Measurements from ENCODE around the gene PHLDA2.

- no peak for TF ChIP-seq CTCF (IDR thresholded peaks at IDR 0.05; ENCODE audit: low read length)
- no peak for TF ChIP-seq EZH2 (optimal IDR thresholded peaks at IDR 0.05; ENCODE audit: low read depth, low read length)
These were observed 4.2 kb downstream of the PHLDA2 start for GRCh38 chr11:2924821-2925675.

Data from MM.1S (cell line).